ENCODE results near the gene TMIE.

TMIE gene

DNA sequence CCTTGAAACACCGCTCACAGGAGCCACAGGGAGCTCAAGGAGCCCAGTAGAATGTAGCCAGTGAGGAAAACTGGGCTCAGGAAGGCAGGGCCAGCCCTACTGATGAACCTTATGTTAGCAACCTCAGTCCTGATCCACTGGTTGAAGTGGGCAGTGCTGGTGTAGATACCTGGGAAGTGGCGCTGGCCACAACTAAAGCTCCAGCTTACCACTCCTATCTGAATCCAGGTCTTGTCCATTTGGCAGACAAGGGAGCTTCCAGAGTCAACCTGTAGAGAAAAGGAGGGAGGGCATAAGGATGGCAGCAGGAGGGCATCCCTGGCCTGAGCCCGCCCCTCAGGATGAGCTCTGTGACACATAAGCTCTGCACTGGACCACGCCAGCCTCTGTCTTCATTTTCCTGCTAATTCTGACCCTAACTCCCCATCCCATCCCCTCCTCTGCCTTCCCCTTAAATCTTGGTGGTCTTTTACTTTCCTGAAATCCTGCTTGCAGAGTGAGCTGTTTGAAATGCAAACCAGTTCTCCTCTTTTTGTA lies 18.6 kb downstream of the TMIE start:
- peaks cover 8% of the 10 kb centered on the region; the same call in 1 of the 2 replicates for H3K27me3 ChIP-seq (ENCODE audit: control insufficient read depth, low read length)
- no peaks in the 10 kb centered on the region for H3K4me1 ChIP-seq (ENCODE audit: control insufficient read depth, low read length)
- H3K4me3 ChIP-seq (ENCODE audit: low read length): no peak overlapping the region
- no peaks in the 10 kb centered on the region for H3K9me2 ChIP-seq (replicated peaks; ENCODE audit: control insufficient read depth, low read length)
- H3K9me3 ChIP-seq (ENCODE audit: control insufficient read depth, insufficient read depth, low read length): no peaks in the 10 kb centered on the region
- no peaks in the 10 kb centered on the region for H4K20me1 ChIP-seq (ENCODE audit: control insufficient read depth, insufficient read depth, low read depth, low read length)
- no peak overlapping the region for H3K4me2 ChIP-seq (ENCODE audit: low read length)
- H3F3A ChIP-seq (ENCODE audit: control insufficient read depth, insufficient read depth): no peaks in the 10 kb centered on the region
- no peak overlapping the region for H3K27ac ChIP-seq (ENCODE audit: low read depth, low read length)
- no peaks in the 10 kb centered on the region for H3K36me3 ChIP-seq (ENCODE audit: control insufficient read depth, low read length)
- H3K79me2 ChIP-seq (ENCODE audit: control insufficient read depth, low read length): no peaks in the 10 kb centered on the region
- no peak for TF ChIP-seq EZH2phosphoT487 (IDR thresholded peaks at IDR 0.05; ENCODE audit: borderline replicate concordance, low read length)

GRCh38 chr3:46721009-46721408 lies 19.8 kb downstream of the TMIE start:
- no peaks in the 10 kb centered on the region for H3K9me2 ChIP-seq (replicated peaks; ENCODE audit: control insufficient read depth, low read length)

GRCh38 chr3:46722443-46722842 lies 21.3 kb downstream of the TMIE start:
- Histone ChIP-seq H3K9me2 (replicated peaks; ENCODE audit: control insufficient read depth, low read length) (no peaks in the 10 kb centered on the region), H3K4me2 (ENCODE audit: low read length) (no peak overlapping the region), H3K79me2 (ENCODE audit: control insufficient read depth, low read length) (no peaks in the 10 kb centered on the region), H3K36me3 (ENCODE audit: control insufficient read depth, low read length) (no peaks in the 10 kb centered on the region), H3K27me3 (ENCODE audit: control insufficient read depth, low read length) (peaks cover 14% of the 10 kb centered on the region; the same call in 1 of the 2 replicates), H3K9me3 (ENCODE audit: control insufficient read depth, insufficient read depth, low read length) (no peaks in the 10 kb centered on the region), H3K4me1 (ENCODE audit: control insufficient read depth, low read length) (no peaks in the 10 kb centered on the region), H4K20me1 (ENCODE audit: control insufficient read depth, insufficient read depth, low read depth, low read length) (no peaks in the 10 kb centered on the region), H3F3A (ENCODE audit: control insufficient read depth, insufficient read depth) (no peaks in the 10 kb centered on the region), H3K4me3 (ENCODE audit: low read length) (no peak overlapping the region), H3K27ac (ENCODE audit: low read depth, low read length) (no peak overlapping the region)
- no peak for TF ChIP-seq EZH2phosphoT487 (IDR thresholded peaks at IDR 0.05; ENCODE audit: borderline replicate concordance, low read length)
- TF ChIP-seq CTCF (IDR thresholded peaks at IDR 0.05; ENCODE audit: low read depth, low read length, poor library complexity, severe bottlenecking): no peak

More at GRCh38 chr3:46721009-46721408, 19.8 kb downstream of the TMIE start:
- TF ChIP-seq CTCF (IDR thresholded peaks at IDR 0.05; ENCODE audit: low read depth, low read length, poor library complexity, severe bottlenecking) (no peak), EZH2phosphoT487 (IDR thresholded peaks at IDR 0.05; ENCODE audit: borderline replicate concordance, low read length) (no peak)
- Histone ChIP-seq H3K27me3 (ENCODE audit: control insufficient read depth, low read length) (peaks cover 9% of the 10 kb centered on the region; the same call in 1 of the 2 replicates), H3F3A (ENCODE audit: control insufficient read depth, insufficient read depth) (no peaks in the 10 kb centered on the region), H3K4me2 (ENCODE audit: low read length) (no peak overlapping the region), H3K79me2 (ENCODE audit: control insufficient read depth, low read length) (no peaks in the 10 kb centered on the region), H3K4me3 (ENCODE audit: low read length) (no peak overlapping the region), H3K27ac (ENCODE audit: low read depth, low read length) (no peak overlapping the region), H4K20me1 (ENCODE audit: control insufficient read depth, insufficient read depth, low read depth, low read length) (no peaks in the 10 kb centered on the region), H3K9me3 (ENCODE audit: control insufficient read depth, insufficient read depth, low read length) (no peaks in the 10 kb centered on the region), H3K4me1 (ENCODE audit: control insufficient read depth, low read length) (no peaks in the 10 kb centered on the region), H3K36me3 (ENCODE audit: control insufficient read depth, low read length) (no peaks in the 10 kb centered on the region)

DNA sequence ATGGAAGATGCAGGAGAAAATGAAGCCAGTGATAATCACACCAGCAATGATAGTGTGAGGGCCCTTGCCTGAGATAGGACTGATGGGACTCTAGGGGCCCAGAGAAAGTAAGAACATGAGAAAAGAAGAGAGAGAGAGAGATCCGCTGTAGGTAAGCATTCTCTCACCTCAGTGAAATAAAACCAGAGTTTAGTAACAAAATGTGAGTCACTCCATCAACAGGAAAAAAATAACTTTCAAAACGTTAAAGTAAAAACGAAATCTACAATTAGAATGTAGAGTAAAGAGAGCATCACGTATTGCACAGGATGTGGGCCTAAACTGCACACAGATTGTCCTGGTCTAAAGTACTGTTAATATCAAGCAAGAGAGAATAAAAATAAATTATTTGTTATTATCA lies 23.2 kb downstream of the TMIE start:
- no peak for TF ChIP-seq CTCF (IDR thresholded peaks at IDR 0.05; ENCODE audit: low read depth, low read length, poor library complexity, severe bottlenecking)
- no peak for TF ChIP-seq EZH2phosphoT487 (IDR thresholded peaks at IDR 0.05; ENCODE audit: borderline replicate concordance, low read length)
- no peaks in the 10 kb centered on the region for H3K9me3 ChIP-seq (ENCODE audit: control insufficient read depth, insufficient read depth, low read length)
- no peak overlapping the region for H3K4me2 ChIP-seq (ENCODE audit: low read length)

More for the DNA sequence above, 23.2 kb downstream of the TMIE start:
- Histone ChIP-seq H3K4me3 (ENCODE audit: low read length) (no peak overlapping the region), H3K36me3 (ENCODE audit: control insufficient read depth, low read length) (no peaks in the 10 kb centered on the region), H3K9me2 (replicated peaks; ENCODE audit: control insufficient read depth, low read length) (no peaks in the 10 kb centered on the region), H3K4me1 (ENCODE audit: control insufficient read depth, low read length) (no peaks in the 10 kb centered on the region), H3K27ac (ENCODE audit: low read depth, low read length) (no peak overlapping the region), H4K20me1 (ENCODE audit: control insufficient read depth, insufficient read depth, low read depth, low read length) (no peaks in the 10 kb centered on the region), H3K27me3 (ENCODE audit: control insufficient read depth, low read length) (peaks cover 16% of the 10 kb centered on the region; the same call in 1 of the 2 replicates), H3F3A (ENCODE audit: control insufficient read depth, insufficient read depth) (no peaks in the 10 kb centered on the region), H3K79me2 (ENCODE audit: control insufficient read depth, low read length) (no peaks in the 10 kb centered on the region)
